D721Med (cell line): Measurements from ENCODE around the gene LTBP1.

Experiments used
- DNase-seq: peaks from one replicate; pipeline ENCODE4 v3.0.0; 2011; ENCODE audit warnings: low spot score; ENCODE audit not compliant: insufficient read length
- FAIRE-seq: peaks from 2 replicates; lab custom pipeline; 2011; peaks lifted over from hg19 to GRCh38; lab: Jason Lieb, UNC
- TF ChIP-seq, protein P1 (sequence below): IDR thresholded peaks from 2 replicates; pipeline ENCODE4 v1.5.1; 2012; ENCODE audit warnings: mild to moderate bottlenecking, control low read depth; ENCODE audit not compliant: insufficient read depth; ENCODE audit errors: missing control alignments

The LTBP1 gene

DNA sequence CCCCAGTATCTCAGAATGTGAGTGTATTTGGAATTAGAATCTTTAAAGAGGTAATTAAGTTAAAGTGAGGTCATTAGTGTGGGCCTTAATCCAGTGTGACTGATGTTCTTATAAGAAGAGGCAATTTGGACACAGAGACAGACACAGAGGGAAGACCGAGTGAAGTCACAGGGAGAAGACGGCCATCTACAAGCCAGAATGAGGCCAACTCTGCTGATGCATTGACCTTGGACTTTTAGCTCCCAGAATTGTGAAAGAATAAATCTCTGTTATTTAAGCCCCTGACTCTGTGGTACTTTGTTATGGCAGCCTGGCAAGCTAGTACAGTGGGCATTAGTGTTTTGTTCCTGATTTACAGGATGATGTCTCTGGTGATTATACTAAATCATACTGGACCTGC, 64.6 kb downstream of the LTBP1 start:
- TF ChIP-seq, protein P1, sequence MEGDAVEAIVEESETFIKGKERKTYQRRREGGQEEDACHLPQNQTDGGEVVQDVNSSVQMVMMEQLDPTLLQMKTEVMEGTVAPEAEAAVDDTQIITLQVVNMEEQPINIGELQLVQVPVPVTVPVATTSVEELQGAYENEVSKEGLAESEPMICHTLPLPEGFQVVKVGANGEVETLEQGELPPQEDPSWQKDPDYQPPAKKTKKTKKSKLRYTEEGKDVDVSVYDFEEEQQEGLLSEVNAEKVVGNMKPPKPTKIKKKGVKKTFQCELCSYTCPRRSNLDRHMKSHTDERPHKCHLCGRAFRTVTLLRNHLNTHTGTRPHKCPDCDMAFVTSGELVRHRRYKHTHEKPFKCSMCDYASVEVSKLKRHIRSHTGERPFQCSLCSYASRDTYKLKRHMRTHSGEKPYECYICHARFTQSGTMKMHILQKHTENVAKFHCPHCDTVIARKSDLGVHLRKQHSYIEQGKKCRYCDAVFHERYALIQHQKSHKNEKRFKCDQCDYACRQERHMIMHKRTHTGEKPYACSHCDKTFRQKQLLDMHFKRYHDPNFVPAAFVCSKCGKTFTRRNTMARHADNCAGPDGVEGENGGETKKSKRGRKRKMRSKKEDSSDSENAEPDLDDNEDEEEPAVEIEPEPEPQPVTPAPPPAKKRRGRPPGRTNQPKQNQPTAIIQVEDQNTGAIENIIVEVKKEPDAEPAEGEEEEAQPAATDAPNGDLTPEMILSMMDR = no peak
- no peak for FAIRE-seq
- no peak for DNase-seq

DNA sequence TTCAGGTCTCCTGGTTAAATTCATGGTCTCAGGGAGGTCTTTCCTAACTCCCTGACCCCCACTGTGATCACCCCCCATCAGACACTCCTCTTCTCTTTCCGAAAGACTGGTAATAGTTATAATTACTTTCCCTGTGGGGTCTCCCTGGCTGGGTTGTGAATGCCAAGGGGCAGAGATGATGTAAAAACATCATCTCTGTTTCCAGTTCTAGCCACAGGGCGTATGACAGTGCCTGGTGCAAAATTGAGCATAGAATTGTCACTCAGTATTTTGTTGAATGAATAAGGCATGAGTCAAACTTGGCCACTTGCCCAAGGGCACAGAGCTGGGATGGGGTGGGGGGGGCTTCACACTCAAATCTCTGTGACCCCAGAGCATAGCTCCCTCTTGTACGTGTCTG, 65.2 kb downstream of the LTBP1 start:
- no peak for FAIRE-seq
- TF ChIP-seq, protein P1 = no peak
- DNase-seq = no peak

DNA sequence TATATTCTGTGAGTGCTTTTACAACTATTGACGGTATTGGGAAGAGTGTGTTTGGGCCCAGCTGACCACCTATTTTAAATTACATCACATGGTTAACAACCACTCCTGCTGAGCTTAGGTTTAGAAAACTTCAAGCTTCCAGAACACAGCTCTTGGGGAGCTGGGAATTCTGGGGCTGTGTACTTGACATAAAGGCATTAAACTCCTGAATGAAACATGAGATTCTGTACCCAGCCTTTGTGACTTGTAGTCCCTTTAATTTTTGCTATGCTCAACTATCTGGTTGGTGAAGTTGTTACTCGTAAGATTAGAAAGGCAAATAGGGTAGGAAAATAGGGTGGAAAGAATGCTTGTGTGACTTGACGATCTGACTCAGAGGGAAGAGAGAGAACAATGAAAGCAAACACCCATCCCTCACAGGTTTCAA, 66.9 kb downstream of the LTBP1 start:
- DNase-seq (no peak), FAIRE-seq (no peak)
- TF ChIP-seq, protein P1 = no peak

DNA sequence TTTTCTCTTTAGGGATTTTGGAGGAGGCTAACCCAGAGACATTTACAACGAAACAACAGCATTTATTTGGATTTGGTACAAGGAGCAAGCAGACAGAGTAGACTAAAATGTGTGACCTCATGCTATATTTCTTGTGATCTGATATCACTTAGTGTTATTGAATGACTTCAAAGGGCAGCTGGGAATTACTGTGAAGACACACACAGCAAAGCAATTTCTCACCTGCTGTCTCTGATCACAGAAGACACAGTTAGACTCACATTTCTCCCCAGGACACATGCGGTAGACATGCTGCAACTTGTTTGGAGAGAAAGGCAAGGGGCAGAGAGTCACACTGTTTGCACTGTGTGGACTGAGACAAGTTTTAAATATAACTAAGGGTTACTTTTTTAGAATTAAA, 67.5 kb downstream of the LTBP1 start:
- TF ChIP-seq, protein P1 = no peak
- no peak for FAIRE-seq
- DNase-seq = no peak

DNA sequence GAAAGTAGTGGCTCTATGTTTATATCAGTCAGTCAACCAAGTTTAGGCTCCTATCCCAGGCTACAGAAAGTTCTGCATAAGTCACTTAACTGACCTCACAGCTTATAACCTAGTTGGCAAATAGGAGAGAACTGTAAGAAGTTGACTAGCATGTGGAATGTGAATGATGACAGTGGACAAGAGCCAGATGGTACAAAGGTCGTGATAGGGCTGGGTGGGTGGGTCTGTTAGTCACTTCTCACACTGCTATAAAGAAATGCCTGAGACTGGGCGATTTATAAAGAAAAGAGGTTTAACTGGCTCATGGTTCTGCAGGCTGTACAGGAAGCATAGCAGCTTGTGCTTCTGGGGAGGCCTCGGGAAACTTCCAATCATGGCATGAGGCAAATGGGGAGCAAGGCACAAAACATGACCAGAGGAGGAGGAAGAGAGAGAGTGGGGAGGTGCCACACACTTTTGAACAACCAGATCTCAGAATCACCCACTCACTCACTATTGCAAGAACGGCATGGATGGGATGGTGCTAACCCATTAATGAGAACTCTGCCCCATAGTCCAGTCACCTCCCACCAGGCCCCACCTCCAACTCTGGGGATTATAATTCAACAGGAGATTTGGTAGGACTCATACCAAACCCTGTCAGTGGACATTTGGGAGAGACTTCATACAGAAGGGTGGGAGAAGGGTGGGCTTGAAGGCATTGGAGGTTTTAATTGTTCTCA, 68.8 kb downstream of the LTBP1 start:
- FAIRE-seq (no peak), DNase-seq (no peak)
- TF ChIP-seq, protein P1 = no peak

DNA sequence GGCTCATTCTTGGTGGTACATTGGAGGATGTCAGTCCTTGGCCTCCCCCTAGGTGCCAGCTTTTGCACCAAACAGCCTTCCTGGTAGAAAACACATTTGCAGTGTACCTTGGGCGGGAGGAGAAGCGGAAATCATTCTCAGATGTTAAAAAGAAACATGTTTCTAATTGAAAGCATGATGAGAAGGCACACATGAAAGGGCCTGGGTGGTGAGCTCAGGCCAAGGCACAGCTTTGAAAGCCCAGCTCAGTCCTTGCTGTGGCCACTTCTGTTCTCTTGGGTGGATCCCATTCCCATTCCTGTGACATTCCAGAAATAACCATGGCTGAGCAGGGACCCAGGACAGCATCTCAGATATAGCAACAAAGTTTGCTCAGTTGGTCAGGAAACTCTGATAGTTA, 71.5 kb downstream of the LTBP1 start:
- no peak for FAIRE-seq
- TF ChIP-seq, protein P1 = no peak
- DNase-seq = no peak

DNA sequence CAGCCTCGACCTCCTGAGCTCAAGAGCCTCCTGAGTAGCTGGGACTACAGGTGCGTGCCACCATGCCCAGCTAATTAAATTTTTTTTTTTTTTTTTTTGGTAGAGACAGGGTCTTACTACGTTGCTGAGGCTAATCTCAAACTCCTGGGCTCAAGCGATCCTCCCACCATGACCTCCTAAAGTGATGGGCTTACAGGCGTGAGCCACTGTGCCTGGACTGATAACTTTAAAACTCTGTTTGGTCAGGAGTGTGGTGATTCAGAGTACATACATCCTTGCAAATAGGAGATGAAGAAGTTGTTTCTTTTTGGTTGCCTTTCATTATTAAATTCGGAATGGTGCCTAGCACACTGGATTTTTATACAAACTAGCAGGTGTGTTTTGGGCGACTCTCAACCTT, 73.0 kb downstream of the LTBP1 start:
- DNase-seq (no peak), FAIRE-seq (no peak)
- TF ChIP-seq, protein P1 = no peak
